Breast epithelium (tissue), 4 donors: Measurements from ENCODE around the gene PLCH1. TPM values are rescaled to one million over a fixed set of nuclear protein-coding genes. Genes with fewer than 3 reads are reported as not detected.

ENCODE experiments used
- DNase-seq, 2 donors: peaks; one replicate each; pipeline ENCODE4 v3.0.0-alpha.2; 2019; ENCODE audit warnings: low spot score in 2 of 2
- H3K27ac ChIP-seq, 2 donors: fragments of 200-600 bp; sonication (generic) in 1 of 2; one replicate each; pipeline ENCODE4 v1.5.1; 2016 to 2019; ENCODE audit warnings: mild to moderate bottlenecking in 1 of 2
- H3K27me3 ChIP-seq, 2 donors: fragments of 200-600 bp; sonication (generic) in 1 of 2; one replicate each; pipeline versions ENCODE4 v1.5.1 to v1.6.0; 2017 to 2019; ENCODE audit warnings: control low read depth in 1 of 2, mild to moderate bottlenecking in 1 of 2
- H3K36me3 ChIP-seq: fragments of 200-600 bp; one replicate; pipeline ENCODE4 v1.5.1; 2019
- H3K4me1 ChIP-seq, 2 donors: fragments of 200-600 bp; sonication (generic); one replicate each; pipeline ENCODE4 v1.5.1; 2016 to 2019; ENCODE audit warnings: control low read depth in 1 of 2
- H3K4me3 ChIP-seq, 3 donors: fragments of 200-600 bp; sonication (generic); 1 replicate in 2 of 3; 2 replicates in 1 of 3; pipeline ENCODE4 v1.5.1; 2016 to 2019; ENCODE audit warnings: mild to moderate bottlenecking in 3 of 3, moderate library complexity in 2 of 3
- H3K9me3 ChIP-seq, 2 donors: fragments of 200-600 bp; sonication (generic) in 1 of 2; one replicate each; pipeline ENCODE4 v1.5.1; 2016 to 2019; ENCODE audit warnings: control low read depth in 1 of 2
- POLR2A ChIP-seq: fragments of 450-650 bp; IDR thresholded peaks from one replicate; pipeline ENCODE4 v1.6.1; 2016; ENCODE audit warnings: antibody characterized with exemption, mild to moderate bottlenecking, moderate library complexity
- POLR2AphosphoS5 ChIP-seq, 3 donors: sonication (generic); formaldehyde crosslinking; IDR thresholded peaks; one replicate each; pipeline ENCODE4 v1.6.1; 2017; ENCODE audit warnings: antibody characterized with exemption in 3 of 3
- intact Hi-C: fragments of 100-400 bp; cut with DNase I; formaldehyde crosslinking; loops from one replicate; pipeline ENCODE4 v1.15.1; 2023; ENCODE audit warnings: low total_unique reads
- total RNA-seq, 3 donors: library from RNA; depleted of rRNA; stranded (reverse); fragments of >200 nt; gene quantifications; one replicate each; pipeline ENCODE4 v1.1.0, GENCODE V29; 2016
- TF ChIP-seq, protein P1 (sequence below), 3 donors: fragments of 450-650 bp; IDR thresholded peaks; one replicate each; pipeline ENCODE4 v1.5.1; 2016 to 2017; ENCODE audit warnings: antibody characterized with exemption in 3 of 3, mild to moderate bottlenecking in 3 of 3, moderate library complexity in 3 of 3

The PLCH1 gene
- total RNA-seq, 3 donors from 2014 or later = 2.0 to 3.4 TPM; not detected in 1

GRCh38 chr3:155525324-155525833 is 219.5 kb downstream of the PLCH1 start:
- H3K4me3 ChIP-seq = no peak overlapping the region
- no peaks in the 10 kb centered on the region for H3K9me3 ChIP-seq
- no peak overlapping the region for H3K27ac ChIP-seq
- intact Hi-C loops = no loop called here
- DNase-seq = no peak
- no peaks in the 10 kb centered on the region for H3K36me3 ChIP-seq
- TF ChIP-seq, protein P1, sequence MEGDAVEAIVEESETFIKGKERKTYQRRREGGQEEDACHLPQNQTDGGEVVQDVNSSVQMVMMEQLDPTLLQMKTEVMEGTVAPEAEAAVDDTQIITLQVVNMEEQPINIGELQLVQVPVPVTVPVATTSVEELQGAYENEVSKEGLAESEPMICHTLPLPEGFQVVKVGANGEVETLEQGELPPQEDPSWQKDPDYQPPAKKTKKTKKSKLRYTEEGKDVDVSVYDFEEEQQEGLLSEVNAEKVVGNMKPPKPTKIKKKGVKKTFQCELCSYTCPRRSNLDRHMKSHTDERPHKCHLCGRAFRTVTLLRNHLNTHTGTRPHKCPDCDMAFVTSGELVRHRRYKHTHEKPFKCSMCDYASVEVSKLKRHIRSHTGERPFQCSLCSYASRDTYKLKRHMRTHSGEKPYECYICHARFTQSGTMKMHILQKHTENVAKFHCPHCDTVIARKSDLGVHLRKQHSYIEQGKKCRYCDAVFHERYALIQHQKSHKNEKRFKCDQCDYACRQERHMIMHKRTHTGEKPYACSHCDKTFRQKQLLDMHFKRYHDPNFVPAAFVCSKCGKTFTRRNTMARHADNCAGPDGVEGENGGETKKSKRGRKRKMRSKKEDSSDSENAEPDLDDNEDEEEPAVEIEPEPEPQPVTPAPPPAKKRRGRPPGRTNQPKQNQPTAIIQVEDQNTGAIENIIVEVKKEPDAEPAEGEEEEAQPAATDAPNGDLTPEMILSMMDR (IDR thresholded peaks at IDR 0.05) = no peak
- no peak for TF ChIP-seq POLR2A
- H3K4me1 ChIP-seq = no peaks in the 10 kb centered on the region
- H3K27me3 ChIP-seq = no peaks in the 10 kb centered on the region

DNA sequence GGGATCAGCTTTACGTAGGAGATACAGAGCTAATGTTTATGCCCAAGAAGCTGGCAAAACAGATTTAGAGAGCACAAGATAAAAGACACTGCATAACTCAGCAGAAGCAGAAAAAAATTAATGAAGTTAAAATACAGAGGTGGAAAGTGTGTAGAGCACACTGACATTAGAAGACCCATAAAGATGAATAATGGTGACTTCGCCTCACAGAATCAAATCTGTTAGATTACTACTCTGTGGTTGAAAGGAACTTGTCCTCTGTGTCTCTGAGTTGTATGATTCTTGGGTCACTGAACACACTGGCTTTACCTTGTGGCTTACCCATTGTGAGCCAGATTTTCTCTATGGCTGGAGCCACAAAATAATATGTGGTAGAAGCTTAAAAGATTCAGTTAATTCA is 224.4 kb downstream of the PLCH1 start:
- no peak overlapping the region for H3K27ac ChIP-seq
- no peaks in the 10 kb centered on the region for H3K27me3 ChIP-seq
- TF ChIP-seq POLR2A = no peak
- TF ChIP-seq, protein P1 (IDR thresholded peaks at IDR 0.05) = no peak
- no peak for TF ChIP-seq POLR2AphosphoS5 (IDR thresholded peaks at IDR 0.05)
- DNase-seq = no peak
- intact Hi-C loops = no loop called here
- no peaks in the 10 kb centered on the region for H3K9me3 ChIP-seq
- H3K4me1 ChIP-seq = no peaks in the 10 kb centered on the region
- no peak overlapping the region for H3K4me3 ChIP-seq
- no peaks in the 10 kb centered on the region for H3K36me3 ChIP-seq

DNA sequence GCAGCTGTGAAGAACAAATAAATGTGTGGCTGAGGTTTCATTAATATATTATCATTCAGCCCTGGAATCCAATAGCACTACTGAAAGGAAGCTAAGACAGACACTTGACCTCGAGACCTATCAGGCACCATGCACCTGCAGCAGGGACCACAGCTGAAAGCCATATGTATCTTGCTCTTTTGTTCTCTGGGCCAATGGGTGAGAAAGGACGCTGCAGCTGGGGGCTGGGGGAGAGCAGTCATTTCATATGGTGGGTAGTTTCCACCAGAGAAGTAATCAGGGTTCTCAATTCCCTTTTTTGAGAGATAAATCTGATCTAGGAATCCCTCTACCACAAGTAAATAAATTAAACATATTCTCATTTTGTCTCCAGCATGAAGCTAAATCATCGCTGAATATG is 225.8 kb downstream of the PLCH1 start:
- DNase-seq = no peak
- TF ChIP-seq POLR2AphosphoS5 (IDR thresholded peaks at IDR 0.05) = no peak
- TF ChIP-seq, protein P1 (IDR thresholded peaks at IDR 0.05) = no peak
- no peak for TF ChIP-seq POLR2A
- Histone ChIP-seq H3K4me3 (no peak overlapping the region), H3K36me3 (no peaks in the 10 kb centered on the region), H3K4me1 (no peaks in the 10 kb centered on the region), H3K27ac (no peak overlapping the region), H3K27me3 (no peaks in the 10 kb centered on the region), H3K9me3 (no peaks in the 10 kb centered on the region)
- intact Hi-C loops = no loop called here

GRCh38 chr3:155517903-155518302 is 227.0 kb downstream of the PLCH1 start:
- H3K27me3 ChIP-seq = no peaks in the 10 kb centered on the region
- H3K4me1 ChIP-seq = no peaks in the 10 kb centered on the region
- H3K4me3 ChIP-seq = no peak overlapping the region
- no peaks in the 10 kb centered on the region for H3K36me3 ChIP-seq
- H3K9me3 ChIP-seq = no peaks in the 10 kb centered on the region
- TF ChIP-seq POLR2AphosphoS5 (IDR thresholded peaks at IDR 0.05) (no peak), POLR2A (no peak)
- TF ChIP-seq, protein P1 (IDR thresholded peaks at IDR 0.05) = no peak
- intact Hi-C loops = no loop called here
- H3K27ac ChIP-seq = no peak overlapping the region
- DNase-seq = no peak

GRCh38 chr3:155516439-155516838 is 228.4 kb downstream of the PLCH1 start:
- Histone ChIP-seq H3K27ac (no peak overlapping the region), H3K36me3 (no peaks in the 10 kb centered on the region), H3K4me1 (no peaks in the 10 kb centered on the region), H3K27me3 (no peaks in the 10 kb centered on the region), H3K9me3 (no peaks in the 10 kb centered on the region), H3K4me3 (no peak overlapping the region)
- no peak for TF ChIP-seq POLR2A
- TF ChIP-seq, protein P1 (IDR thresholded peaks at IDR 0.05) = no peak
- no peak for TF ChIP-seq POLR2AphosphoS5 (IDR thresholded peaks at IDR 0.05)
- DNase-seq = no peak
- intact Hi-C loops = no loop called here
